Measurements from ENCODE around the gene FOCAD. TPM values are rescaled to one million over a fixed set of nuclear protein-coding genes. Genes with fewer than 3 reads are reported as not detected.

Gene FOCAD
- total RNA-seq, 1 experiment from 2014 or later: 20.0 TPM

GRCh38 chr9:20729523-20729922 is 45.5 kb downstream of the FOCAD start:
- DNase-seq (ENCODE audit: extremely low read depth, low read depth): no peak

- peak; percentile 62 for DNase-seq (ENCODE audit: extremely low read depth, low read depth)
Measured at GRCh38 chr9:20732118-20732517, 48.1 kb downstream of the FOCAD start.

DNA sequence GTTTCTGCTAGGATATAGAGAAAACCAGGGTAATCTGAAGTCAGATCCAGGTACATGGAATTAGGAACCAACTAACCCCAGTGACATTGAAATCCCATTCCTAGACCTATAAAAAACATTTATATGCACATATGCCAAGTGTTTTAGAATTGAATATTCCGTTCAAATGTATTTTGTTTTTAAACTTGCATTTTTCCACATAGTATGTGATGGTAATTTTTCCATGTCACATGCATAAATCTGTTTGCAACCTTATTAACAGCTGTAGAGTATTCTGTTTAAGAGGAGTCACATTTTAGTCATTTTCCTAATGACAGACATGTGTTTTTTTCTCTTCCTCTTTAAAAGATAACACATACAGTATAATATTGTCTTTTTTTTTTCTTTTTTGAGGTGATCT is 50.2 kb downstream of the FOCAD start:
- no peak for DNase-seq (ENCODE audit: extremely low read depth, low read depth)

GRCh38 chr9:20740304-20740703 is 56.2 kb downstream of the FOCAD start:
- no peak for DNase-seq (ENCODE audit: extremely low read depth, low read depth)

DNA sequence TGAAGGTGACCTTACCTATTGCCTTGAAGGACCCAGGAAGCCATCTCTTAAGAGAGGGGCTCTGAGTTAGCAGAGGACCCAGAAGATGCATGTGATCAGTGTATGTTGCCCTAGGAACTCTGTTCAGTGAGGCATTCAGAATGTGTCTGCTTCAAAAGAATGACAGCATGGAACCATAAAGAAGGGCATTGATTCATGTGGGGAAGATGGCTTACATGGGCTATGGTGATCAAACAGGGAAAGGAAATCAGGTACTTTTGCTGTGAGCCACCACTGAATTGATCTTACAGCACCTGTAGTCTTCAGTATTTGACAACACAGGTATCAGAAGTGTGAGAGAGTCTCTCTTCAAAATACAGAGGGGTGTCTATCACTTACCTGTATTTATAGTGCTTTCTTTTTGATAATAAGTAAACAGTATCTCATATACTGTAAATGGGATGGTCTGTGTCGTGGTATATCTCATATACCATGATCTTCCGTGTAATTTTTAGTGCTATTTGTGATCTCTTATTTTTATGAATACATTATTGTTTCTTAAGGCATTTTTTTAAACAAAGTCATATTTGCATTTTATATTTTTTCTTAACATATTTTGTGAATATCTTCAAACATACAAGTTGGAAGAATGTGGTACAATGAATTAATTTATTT is 57.0 kb downstream of the FOCAD start:
- no peak for DNase-seq (ENCODE audit: extremely low read depth, low read depth)

DNA sequence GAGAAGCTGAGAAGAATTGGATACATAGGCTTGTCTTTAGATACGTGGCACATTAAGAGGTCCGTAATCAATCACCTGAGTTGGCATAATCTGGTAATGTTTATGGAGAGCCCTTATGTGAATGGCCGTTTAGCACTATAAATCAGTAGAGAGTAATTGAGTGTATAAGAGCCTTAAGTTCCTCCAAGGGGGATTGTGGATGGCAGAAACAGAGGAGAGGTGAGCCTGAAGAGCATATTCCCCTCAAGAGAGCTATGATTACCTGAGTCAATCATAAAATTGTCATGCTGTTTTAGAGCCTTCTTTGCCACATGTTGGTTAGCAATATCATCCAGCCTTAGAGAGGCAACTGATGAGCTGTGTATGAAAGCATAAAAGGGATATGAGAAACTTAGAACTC is 58.8 kb downstream of the FOCAD start:
- no peak for DNase-seq (ENCODE audit: extremely low read depth, low read depth)

GRCh38 chr9:20744036-20744630 is 60.1 kb downstream of the FOCAD start:
- no peak for DNase-seq (ENCODE audit: extremely low read depth, low read depth)

GRCh38 chr9:20746967-20747366 is 62.9 kb downstream of the FOCAD start:
- no peak for DNase-seq (ENCODE audit: extremely low read depth, low read depth)

- DNase-seq (ENCODE audit: extremely low read depth, low read depth): no peak
Measured at GRCh38 chr9:20749496-20750198, 65.6 kb downstream of the FOCAD start.

DNA sequence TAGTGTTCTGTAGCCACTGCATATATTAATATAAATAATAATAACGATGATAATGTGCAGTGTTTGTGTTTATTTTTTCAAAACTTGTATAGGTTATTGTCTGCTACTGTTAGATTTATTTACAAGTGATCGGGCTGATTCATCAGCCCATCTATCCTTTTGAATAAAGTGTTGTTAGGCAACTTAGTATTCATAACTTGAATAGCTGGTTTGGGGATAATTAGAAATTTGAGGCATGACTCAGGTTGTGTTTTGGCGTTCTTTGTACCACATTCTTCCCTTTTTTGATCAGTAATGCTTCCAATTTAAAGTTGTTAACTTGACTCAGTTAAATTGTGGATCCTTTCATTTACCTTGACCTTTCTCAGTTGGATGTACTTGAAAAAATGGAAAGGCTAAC is 69.7 kb downstream of the FOCAD start:
- no peak for DNase-seq (ENCODE audit: extremely low read depth, low read depth)

- no peak for DNase-seq (ENCODE audit: extremely low read depth, low read depth)
Measured at GRCh38 chr9:20754556-20754955, 70.5 kb downstream of the FOCAD start.

DNA sequence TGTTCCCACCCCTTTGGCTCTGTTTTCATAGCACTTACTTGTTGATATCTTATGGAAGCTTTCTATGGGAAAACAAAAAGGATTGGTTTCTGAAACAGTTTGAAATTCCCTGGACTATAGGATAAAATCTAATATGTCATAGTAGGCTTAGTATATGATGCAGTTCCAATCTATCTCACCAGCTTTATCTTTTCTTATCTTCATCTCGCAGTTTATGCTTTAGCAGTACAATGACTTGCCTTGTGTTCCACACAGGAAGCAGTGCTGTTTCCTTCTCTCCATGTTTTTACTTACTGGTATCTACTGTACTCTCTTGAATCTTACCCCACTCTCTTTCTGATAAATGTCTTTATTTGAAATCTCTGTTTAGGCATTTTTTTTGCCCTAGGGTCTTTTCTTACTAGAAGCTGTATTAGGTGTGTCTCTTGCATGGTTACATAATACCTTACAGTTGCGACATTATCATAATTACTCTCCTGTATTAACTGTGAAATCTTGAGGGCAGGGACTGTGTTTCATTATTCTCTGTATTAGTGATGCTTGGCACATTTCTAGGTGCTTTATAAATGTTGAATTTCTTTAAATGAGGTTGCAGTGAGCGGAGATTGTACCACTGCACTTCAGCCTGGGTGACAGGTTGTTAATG is 76.3 kb downstream of the FOCAD start:
- DNase-seq (ENCODE audit: extremely low read depth, low read depth): no peak

- DNase-seq (ENCODE audit: extremely low read depth, low read depth): no peak
Measured at GRCh38 chr9:20770947-20771346, 86.9 kb downstream of the FOCAD start.

DNA sequence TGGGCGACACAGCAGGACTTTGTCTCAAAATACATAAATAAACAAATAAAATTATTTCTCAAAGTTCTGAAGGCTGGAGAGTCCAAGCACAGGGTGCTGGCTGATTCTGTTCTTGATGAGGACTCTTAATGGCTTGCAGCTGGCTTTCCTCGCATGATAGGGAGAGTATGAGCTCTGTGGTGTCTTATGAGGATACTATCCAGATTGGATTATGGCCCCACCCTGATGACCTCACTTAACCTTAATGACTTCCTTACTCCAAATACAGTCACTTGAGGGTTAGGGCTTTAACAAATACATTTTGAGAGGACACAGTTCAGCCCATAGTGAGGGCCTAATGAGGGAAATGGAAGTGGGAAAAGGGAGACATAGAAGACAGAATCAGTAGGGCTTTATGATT is 87.7 kb downstream of the FOCAD start:
- no peak for DNase-seq (ENCODE audit: extremely low read depth, low read depth)

DNA sequence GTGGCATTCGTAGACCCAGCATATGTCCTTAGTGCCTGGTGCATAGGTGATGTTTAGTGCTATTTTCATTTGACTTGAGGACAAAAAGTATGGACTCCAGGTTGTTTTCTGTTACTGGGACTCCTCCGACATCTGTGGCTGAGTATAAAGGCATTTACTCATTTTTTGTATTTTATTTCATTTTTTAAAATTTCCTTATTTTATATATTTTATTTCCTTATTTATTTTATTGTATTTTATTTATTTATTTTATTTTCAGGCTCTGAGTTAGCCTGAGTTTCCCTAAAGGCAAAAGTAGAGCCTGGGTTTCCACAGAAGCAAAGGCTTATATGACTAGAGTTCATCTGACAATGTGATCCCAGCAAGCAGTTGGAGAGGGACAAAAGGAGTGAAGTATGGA is 91.6 kb downstream of the FOCAD start:
- no peak for DNase-seq (ENCODE audit: extremely low read depth, low read depth)

GRCh38 chr9:20781092-20781491 is 97.0 kb downstream of the FOCAD start:
- no peak for DNase-seq (ENCODE audit: extremely low read depth, low read depth)

- DNase-seq (ENCODE audit: extremely low read depth, low read depth): no peak
Measured at GRCh38 chr9:20782289-20782688, 98.2 kb downstream of the FOCAD start.

DNA sequence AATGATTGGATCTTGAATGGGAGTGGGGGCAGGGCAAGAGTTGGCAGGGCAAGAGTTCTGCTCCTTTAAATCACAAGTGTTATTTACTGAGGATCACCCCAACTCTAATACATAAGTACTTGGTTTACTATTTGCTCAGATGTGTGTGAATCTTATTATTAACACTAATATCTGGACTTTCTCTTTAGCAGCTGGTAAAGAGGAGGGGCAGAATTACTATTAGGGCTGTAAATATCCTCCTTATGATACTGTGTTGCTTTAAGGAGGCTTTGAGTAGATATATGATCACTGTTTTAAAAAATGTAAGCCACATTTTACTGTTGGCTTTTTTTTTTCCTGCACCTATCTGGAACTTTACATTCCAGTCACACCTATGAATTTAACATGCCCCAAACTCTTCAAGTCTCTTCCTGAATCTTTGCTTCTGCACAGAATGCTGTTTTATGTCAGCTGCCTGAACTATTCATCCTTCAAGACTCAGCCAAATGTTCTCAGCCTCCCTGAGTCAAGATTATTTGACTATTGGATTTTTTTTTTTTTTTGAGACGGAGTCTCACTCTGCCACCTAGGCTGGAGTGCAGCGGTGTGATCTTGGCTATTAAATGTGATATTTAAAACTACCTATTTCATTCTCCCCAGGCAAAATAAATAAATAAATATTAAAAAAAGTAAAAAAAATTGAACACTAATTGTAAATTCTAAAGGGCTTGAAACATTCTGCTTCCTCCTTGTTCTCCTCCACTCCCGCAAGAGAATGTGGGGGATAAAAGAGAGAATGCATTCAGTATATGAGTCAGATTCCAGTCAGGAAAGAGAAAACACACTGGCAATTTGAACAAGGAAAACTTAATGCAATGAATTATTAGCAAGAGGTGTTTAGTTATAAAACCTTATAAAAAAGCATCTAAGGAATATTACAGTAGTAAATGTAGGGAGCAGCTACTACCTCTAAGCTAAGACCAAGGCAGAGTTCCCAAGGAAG is 99.3 kb downstream of the FOCAD start:
- no peak for DNase-seq (ENCODE audit: extremely low read depth, low read depth)

DNA sequence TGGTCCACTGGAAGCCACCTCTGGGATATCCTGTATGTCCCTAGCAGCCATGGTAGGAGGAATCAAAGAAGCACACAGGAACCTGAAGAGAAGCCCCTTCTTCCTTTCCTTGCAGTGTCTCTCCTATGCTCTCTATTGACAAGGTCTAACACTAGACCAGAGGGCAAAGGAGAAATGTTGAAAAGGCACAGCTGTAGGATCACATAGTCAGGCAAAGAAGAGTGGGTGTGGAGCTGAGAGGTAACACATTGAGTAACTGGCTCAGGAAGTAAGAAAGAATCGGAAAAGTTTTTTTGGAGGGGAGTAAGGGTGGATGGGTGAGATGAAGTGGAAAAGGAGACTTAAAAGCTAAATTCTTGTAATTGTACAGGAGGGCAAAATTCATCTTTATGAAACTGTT is 100.1 kb downstream of the FOCAD start:
- no peak for DNase-seq (ENCODE audit: extremely low read depth, low read depth)

- no peak for DNase-seq (ENCODE audit: extremely low read depth, low read depth)
Measured at GRCh38 chr9:20786807-20787206, 102.7 kb downstream of the FOCAD start.
